NCI-H2196 treated with DMSO at 0.1 percent for 48 hours (cell line): ENCODE measurements around the gene ZBTB16.

Experiments used
- DNase-seq: peaks from one replicate; lab custom pipeline; 2025; ENCODE audit not compliant: unreplicated experiment; lab: John Stamatoyannopoulos, UW

Gene ZBTB16

DNA sequence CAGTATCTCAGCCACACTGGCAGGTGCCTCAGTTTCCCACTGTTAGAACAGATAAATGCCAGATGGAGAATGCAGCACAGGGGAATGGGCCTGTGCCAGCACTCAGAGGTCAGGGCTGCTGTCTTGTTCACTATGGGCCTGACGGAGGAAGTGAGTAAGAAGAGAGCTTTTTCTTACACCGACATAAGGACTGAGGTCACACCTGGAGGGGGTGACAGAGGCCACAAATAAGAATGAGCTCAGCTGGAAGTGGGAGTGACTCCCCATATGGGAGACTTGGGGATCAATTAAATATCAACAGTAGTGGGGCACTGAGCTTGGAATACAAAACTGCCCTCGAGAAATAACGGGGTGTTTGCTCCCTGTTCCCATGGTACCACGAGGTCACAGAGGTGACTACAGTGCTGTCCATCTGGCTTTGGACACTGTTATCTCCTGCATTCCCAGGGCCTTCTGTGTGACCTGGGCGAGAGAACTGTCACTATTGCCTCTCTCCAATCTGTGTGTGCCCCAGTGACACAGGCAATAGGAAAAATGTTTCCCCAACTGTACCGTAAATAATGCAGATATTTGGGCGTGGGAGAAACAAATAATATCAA, 142.6 kb downstream of the ZBTB16 start:
- DNase-seq = no peak

- no peak for DNase-seq
These were observed 147.6 kb downstream of the ZBTB16 start for GRCh38 chr11:114207096-114207495.

DNA sequence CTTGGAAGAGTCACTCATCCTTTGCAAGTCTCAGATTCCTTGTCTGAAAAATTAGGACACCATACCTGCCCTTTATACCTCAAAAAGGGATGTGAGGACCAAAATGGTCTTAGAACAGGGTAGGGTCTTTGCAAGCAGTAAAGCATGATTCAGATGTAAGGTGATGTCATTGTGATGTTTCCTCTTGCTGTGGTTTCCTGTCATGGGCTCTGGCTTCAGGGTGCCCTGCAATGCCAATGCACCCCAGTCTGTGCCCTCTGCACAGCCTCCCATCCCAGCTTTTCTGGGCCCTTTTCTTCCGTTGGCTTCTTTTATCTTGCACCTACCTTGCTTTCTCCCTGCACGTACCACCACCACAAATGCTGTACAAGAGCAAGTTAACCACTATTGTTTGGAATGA, 148.9 kb downstream of the ZBTB16 start:
- DNase-seq = no peak

DNA sequence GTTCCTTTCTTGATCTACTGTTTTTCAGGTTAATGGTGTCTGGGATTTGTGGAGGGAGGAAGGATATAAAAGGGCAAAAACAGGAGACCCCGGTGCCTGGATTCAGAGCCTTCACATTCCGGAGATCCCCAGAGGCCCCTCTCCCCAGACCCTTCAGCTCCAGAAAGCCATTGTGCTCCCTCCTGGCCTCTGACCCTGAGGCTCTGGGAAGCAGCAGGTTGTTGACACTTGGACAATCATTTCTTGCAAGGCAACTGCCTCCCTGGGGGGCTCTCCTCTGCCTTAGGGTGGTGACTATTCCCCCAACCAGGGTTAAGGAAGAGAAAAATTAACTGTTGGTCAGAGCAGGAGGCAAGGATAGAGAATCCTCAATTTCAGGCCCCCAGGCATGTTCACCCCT, 149.8 kb downstream of the ZBTB16 start:
- DNase-seq = no peak

DNA sequence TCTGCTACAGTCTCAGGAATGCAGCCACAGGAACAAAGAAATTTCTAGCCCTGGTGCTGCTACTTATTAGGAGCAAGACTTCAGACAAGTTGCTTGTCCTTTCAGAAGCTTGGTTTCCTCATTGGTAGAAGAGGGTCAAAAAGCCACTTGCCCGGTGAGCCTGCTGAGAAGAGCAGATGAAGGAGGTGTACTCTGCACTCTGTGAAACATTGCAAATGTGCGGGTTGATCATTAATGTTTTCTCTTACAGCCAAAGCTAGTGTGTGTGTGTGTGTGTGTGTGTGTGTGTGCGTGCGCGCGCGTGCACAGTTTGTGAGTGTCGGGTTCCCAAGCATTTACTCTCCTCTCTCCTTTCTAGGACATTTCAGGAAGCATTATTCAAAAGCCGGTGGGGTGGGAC, 150.4 kb downstream of the ZBTB16 start:
- DNase-seq = no peak

DNA sequence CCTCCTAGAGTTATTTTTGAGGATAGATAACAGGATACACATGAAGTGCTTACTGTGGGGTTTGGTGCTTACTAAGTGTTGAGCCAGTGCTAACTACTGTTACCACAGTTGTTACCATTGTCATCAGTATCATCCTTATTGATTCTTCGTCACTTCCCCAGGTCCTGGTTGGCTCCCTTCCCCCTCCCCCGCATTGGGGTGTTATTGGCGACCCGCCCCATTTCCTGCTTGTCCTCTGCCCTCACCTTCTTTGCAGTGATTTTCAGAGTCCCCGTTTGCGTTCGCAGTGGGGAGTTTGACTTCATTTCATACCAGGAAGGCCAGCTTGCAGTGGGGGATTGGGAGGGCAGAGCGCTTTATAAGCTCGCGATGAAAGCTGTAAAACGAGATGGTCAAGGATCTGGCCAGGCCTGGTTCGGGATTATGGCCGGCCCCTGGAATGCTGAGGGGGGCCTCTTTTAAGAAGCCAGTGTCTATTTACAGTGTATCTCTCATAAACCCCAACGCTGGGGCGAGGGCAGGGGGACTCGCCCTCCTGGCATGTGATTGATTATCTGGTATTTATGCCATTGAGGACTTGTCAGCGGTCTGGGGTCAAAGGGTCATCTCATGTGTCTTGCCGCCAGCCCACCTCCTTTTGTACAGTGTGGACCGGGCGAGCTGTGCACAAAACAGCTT, 152.1 kb downstream of the ZBTB16 start:
- no peak for DNase-seq

DNA sequence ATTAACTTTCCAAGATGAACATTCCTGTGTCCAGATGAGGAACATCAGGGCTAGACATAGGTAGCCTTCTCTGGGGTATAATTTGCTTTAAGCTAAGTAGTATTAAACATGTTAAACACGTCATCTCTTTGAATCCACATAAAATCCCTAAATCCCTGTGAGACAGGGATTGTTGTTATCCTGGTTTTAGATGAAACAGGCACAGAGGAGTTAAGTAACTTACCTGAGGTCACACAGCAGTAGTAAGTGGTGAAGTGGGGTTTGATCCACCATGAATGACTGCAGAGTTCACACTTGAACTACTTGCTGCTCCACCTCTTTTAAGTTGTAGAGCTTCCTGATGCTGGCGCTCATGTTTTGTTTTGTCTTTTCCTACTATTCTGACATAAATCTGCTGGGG, 154.1 kb downstream of the ZBTB16 start:
- DNase-seq = no peak

- no peak for DNase-seq
These were observed 155.9 kb downstream of the ZBTB16 start for GRCh38 chr11:114215428-114215827.

DNA sequence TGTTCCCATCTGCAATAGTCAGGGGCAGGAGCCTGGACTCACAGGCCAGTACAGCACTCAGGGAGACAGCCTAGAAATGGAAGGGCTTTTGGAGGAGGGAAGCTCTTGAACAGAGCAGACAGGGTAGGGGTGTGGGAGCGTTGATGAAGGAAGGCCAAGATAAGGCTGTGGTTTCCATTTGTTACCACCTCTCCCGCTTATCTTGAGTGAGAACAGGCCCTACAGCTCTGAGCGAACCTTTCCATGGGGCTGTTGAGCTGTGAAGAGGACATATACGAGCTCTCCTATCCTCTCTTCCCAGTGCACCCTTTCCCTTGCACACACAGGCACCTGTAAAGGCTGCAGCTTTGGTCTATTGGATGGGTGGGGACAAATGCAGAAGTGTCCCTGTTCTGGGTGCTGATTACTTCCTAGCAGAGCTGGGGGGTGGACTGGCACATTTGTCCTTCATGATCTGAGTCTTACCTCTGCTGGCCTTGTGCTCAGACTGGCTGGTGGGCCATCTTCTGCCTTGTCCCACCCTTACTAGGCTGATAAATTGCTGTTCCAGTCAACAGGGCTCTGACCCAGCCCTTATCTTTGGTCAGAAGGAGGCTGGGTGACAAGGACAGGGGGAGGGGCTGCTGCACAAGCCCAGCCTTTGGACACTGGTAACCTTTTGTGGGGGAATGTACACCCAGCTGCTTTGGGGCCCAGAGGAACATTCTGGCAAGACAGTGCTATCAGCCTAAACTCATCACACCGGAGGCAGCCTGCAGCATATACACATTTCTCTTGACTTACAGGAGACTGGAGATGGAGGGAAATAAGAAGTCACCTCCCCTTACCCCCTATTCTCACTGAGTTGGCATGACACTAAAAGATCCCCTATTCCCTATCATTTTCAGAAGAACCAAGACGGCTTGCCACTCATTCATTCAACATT, 156.6 kb downstream of the ZBTB16 start:
- no peak for DNase-seq

- DNase-seq = no peak
These were observed 157.3 kb downstream of the ZBTB16 start for GRCh38 chr11:114216796-114217180.

DNA sequence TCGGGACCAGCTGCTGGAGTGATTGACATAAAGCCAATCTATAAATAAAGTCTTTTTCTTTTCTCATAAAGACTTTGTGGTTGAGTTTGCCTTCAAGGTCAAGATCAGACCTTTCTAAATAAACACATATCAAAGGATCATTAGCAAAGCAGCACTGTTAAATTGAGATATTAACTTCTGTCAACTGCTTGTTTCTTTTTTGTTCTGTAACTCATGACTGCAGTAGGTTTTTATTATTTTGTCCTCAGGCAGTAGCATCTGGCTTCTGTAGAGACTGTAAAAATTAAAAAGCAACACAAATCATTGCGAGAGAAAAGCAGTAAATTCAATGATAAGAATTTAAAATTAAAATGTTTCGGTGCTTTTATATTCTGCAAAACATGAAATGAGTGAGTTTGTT, 159.0 kb downstream of the ZBTB16 start:
- no peak for DNase-seq

GRCh38 chr11:114219559-114220349, 160.2 kb downstream of the ZBTB16 start:
- no peak for DNase-seq

- no peak for DNase-seq
These were observed 161.5 kb downstream of the ZBTB16 start for GRCh38 chr11:114221037-114221436.

DNA sequence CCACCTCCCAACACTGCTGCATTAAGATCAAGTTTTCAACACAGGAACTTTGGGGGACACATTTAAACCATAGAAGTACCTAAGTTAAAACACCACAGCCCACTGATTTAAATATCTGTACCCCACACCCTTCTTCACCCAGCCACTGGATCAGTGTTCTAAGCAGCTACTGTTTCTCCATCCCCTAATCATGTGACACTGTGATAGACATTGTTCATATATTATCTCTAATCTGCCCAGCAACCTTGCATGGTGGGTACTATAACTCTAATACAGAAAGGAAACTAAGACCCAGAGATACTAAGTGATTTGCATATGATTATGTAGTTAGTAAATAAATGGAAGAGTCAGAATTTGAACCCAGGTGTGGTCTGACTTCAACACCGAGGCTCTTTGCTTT, 166.2 kb downstream of the ZBTB16 start:
- DNase-seq = no peak

DNA sequence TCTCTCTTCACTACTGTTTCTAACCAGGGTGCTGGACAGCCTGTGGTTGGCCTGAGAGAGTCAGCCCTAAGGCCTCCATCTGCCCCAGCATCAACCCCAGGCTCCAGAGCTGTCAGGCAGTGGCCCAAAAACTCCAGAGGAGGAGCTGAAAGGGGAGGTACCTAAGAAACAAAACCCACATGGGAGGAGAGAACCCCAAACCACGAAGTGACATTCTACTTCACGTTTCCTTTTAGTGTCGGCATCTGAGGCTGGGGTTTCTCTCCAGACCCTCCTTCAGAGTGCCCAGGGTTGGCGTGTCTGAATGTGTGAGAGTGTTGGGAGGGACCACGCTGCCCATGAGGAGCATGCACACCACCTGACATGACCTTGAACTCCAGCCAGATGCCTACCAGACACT, 166.8 kb downstream of the ZBTB16 start:
- DNase-seq = no peak

GRCh38 chr11:114228435-114229411, 169.2 kb downstream of the ZBTB16 start:
- no peak for DNase-seq

DNA sequence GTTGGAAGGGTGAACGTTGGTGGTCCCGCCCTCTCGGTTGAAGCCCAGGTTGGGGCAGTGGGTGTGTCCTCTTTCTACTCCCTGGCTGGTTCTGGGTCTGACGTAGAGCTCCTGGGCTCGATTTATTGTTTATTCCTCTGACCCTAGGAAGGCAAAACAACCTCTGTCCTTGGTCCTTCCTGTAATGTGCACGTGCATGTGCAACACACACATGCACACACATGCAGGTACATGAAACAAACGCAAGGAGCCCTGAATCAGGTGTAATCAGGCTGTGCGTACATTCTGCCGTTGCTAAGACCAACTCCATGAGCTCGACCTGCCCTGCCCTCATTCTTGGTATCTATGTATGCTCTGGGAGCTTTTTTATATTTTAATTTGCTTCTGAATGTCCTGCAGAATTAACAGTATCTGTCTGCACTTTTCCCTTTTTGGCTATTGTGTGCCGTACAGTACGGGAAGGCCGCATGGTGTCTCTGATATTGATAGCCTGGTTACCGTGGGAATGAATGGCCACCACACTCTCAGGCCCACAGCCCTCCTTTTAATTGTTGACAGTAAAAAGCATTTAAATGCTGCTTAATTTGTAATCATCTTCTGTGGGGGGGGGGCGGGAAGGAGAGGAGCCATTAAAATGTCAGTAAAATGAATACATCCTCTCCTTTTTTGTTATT, 170.7 kb downstream of the ZBTB16 start:
- DNase-seq = no peak

- DNase-seq = no peak
These were observed 173.0 kb downstream of the ZBTB16 start for GRCh38 chr11:114232400-114233059.

- DNase-seq = no peak
These were observed 174.2 kb downstream of the ZBTB16 start for GRCh38 chr11:114233755-114234154.
